Astrocyte of the cerebellum (primary cell): Measurements from ENCODE around the gene OGDHL.

Experiments
- DNase-seq: peaks from one replicate; pipeline ENCODE4 v3.0.0-alpha.2; 2011; ENCODE audit warnings: low read depth
- H3K4me3 ChIP-seq: 2 replicates; pipeline ENCODE4 v1.5.1; 2011; ENCODE audit warnings: mild to moderate bottlenecking, low read depth, low read length, moderate library complexity
- in situ Hi-C: cut with HindIII; loops from 2 replicates; pipeline ENCODE4 v1.10.0; 2017; ENCODE audit warnings: low sequenced_read_pairs
- TF ChIP-seq, protein P1 (sequence below): IDR thresholded peaks from 2 replicates; pipeline ENCODE4 v1.5.1; 2012; ENCODE audit warnings: low read length, low read depth, moderate library complexity, mild to moderate bottlenecking; ENCODE audit errors: missing control alignments

Gene OGDHL

DNA sequence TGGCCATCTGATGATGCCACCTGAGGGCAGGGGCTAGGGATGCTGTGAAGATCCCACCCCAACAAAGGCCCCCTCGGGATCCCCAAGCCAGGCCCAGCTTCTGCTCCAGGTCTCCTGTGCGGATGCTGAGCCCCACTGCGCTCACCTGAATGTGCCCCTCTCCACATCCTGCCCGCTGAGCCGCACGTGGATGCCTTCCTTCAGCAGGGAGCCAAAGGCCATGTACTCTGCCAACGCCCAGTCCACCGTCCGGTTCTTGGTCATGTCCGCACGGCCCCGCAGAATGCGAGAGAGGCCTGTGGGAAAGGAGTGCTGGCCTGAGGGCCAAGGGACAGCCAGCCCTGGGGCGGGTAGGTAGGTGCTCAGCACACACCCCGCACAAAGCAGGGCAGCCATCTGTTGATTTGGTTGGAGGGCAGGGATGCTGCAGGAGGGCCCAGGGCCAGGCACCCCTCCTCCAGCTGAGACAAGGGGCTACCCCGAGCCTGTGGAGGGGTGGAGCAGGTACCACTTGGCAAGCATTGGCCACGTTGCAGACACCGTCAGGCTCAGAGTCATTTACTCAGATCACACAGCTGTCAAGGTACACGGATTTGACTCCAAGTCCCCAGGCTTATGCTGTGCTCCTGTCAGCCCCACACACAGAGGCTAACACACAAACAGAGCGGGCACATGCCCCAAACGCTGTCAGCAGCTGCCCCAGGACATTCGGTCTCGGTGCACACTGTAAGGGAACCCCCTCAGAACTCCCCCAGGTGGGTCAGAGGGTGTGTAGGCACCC is 19.2 kb downstream of the OGDHL start:
- TF ChIP-seq, protein P1, sequence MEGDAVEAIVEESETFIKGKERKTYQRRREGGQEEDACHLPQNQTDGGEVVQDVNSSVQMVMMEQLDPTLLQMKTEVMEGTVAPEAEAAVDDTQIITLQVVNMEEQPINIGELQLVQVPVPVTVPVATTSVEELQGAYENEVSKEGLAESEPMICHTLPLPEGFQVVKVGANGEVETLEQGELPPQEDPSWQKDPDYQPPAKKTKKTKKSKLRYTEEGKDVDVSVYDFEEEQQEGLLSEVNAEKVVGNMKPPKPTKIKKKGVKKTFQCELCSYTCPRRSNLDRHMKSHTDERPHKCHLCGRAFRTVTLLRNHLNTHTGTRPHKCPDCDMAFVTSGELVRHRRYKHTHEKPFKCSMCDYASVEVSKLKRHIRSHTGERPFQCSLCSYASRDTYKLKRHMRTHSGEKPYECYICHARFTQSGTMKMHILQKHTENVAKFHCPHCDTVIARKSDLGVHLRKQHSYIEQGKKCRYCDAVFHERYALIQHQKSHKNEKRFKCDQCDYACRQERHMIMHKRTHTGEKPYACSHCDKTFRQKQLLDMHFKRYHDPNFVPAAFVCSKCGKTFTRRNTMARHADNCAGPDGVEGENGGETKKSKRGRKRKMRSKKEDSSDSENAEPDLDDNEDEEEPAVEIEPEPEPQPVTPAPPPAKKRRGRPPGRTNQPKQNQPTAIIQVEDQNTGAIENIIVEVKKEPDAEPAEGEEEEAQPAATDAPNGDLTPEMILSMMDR = no peak
- no peak for DNase-seq
- in situ Hi-C loops = no loop called here
- H3K4me3 ChIP-seq = no peak overlapping the region

DNA sequence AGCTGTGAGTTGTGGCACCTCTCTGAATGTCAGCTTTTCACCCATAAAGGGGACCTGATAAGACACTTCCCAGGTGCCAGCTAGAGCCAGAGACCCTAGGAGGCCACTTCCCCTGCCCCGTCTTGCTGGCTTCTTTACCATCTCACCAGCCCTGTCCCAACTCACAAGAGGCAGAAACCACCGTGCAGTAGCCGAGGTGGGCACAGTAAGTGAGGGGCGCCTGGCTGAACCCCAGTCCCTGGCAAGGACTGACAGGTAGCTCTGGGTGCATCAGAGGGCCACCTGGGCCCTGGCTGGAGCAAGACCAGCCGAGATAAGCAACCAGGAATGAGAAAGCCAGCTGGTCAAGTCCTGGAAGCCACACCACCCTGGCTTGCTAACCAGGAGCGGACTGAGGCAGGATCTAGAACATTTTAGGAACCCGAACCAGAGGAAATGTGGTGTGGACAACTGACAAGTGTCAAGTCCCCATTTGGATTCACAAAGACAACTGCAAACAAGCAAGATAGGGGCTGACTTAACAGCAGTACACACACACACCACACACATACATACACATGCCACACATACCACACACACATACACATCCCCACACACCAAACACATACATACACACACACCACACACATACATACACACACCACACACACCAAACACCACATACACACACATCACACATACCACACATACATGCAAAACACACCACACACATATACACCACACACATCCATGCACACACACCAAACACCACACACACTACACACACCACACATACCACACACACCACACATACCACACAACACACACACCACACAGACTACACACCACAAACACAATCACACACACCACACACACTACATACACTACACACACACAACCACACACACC is 20.8 kb downstream of the OGDHL start:
- DNase-seq = no peak
- TF ChIP-seq, protein P1 = no peak
- H3K4me3 ChIP-seq = no peak overlapping the region
- in situ Hi-C loops = no loop called here

DNA sequence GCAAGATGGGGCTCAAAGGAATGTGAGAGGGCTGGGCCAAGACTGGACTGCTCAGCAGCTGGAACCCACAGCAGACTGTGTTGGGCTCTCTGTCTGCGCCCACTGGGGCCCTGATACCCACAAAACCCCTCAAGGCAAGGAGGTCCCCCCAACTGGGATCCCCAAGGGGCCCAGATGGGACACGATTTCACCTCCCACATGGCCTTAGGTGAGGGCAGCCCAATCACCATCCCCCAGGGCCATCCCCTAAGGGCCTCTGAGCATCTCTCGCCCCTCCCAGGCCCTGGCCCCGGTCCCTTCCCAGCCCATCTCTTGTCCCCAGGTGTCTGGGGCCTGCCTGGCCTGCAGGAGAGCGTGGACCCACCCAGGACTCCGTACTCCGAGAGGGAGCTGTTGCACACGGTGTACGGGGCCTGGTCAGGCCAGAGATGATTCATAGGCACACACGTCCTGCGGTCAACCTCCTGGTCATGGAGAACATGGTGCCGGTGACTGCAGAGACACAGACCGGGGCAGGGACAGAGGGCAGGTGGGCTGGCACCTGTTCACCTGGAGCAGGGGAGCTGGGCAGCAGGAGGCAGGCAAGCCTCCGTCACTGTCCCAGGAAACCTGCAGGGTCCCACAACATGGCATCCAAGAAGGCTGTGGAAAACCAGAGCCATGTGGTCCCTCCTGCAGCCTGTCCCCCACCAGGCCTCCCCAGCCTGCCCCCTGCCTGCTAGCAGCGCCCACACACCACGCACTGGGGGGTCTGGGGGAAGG is 21.6 kb downstream of the OGDHL start:
- in situ Hi-C loops = no loop called here

DNA sequence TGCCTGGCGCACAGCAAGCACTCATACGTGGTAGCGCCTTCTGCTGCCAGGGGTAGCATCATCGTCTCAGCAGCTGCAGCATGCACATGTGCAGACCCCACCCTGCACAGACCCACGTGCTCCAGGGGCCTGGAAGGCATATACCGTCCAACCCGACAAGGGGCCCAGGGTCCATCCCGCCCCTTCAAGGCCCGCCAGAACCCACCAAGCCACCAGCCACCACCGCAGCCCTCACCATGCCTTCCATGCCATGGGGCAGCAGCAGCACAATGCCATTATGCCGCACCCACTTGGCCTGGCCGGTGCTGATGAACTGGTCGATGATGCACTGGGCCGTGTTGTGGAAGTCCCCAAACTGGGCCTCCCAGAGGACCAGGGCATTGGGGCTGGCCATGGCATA is 22.7 kb downstream of the OGDHL start:
- TF ChIP-seq, protein P1 = no peak
- no peak for DNase-seq
- in situ Hi-C loops = no loop called here

More for the DNA sequence above, 21.6 kb downstream of the OGDHL start:
- H3K4me3 ChIP-seq = no peak overlapping the region
- TF ChIP-seq, protein P1 = no peak
- DNase-seq = no peak

GRCh38 chr10:49738616-49739360 is 23.3 kb downstream of the OGDHL start:
- no peak for DNase-seq
- in situ Hi-C loops = no loop called here
- no peak overlapping the region for H3K4me3 ChIP-seq
- TF ChIP-seq, protein P1 = no peak

More for the DNA sequence above, 22.7 kb downstream of the OGDHL start:
- no peak overlapping the region for H3K4me3 ChIP-seq
